OCI-LY3 (cell line): Measurements from ENCODE around the gene AKAP9.

Experiments
- H2AFZ ChIP-seq: fragments of 200-600, 300-600 bp; shearing (Covaris generic); 2 replicates; pipeline ENCODE4 v1.6.0; 2014; ENCODE audit warnings: antibody characterized with exemption, low read depth, low read length
- H3K27ac ChIP-seq: fragments of 200-600, 300-600 bp; sonication (generic); 2 replicates; pipeline ENCODE4 v1.5.1; 2014; ENCODE audit warnings: mild to moderate bottlenecking, low read length, moderate library complexity, mixed read lengths
- H3K27me3 ChIP-seq: fragments of 200-600, 300-600 bp; sonication (generic); 2 replicates; pipeline ENCODE4 v1.6.1; 2014; ENCODE audit warnings: low read depth, low read length, mixed read lengths
- H3K36me3 ChIP-seq: fragments of 200-600, 300-600 bp; sonication (generic); replicated peaks from 2 replicates; pipeline ENCODE3; 2014; ENCODE audit warnings: low read depth, low read length, mixed read lengths
- H3K4me1 ChIP-seq: fragments of 300-600, 200-600 bp; sonication (generic); 2 replicates; pipeline ENCODE4 v1.6.1; 2014; ENCODE audit warnings: low read length, mixed read lengths
- H3K4me2 ChIP-seq: fragments of 200-600, 300-600 bp; sonication (generic); 2 replicates; pipeline ENCODE4 v1.6.1; 2014; ENCODE audit warnings: low read length, mixed read lengths
- H3K4me3 ChIP-seq: fragments of 300-600, 200-600 bp; sonication (generic); 2 replicates; pipeline ENCODE4 v1.5.1; 2014; ENCODE audit warnings: antibody characterized with exemption, mild to moderate bottlenecking, low read length, moderate library complexity
- H3K79me2 ChIP-seq: fragments of 300-600, 200-600 bp; shearing (Covaris generic); 2 replicates; pipeline ENCODE4 v1.6.1; 2014; ENCODE audit warnings: mild to moderate bottlenecking, low read length, mixed read lengths
- H3K9ac ChIP-seq: fragments of 300-600, 200-600 bp; shearing (Covaris generic); 2 replicates; pipeline ENCODE4 v1.6.0; 2014; ENCODE audit warnings: mild to moderate bottlenecking, low read length, moderate library complexity
- H3K9me3 ChIP-seq: fragments of 200-600, 300-600 bp; shearing (Covaris generic); 2 replicates; pipeline ENCODE4 v1.6.1; 2014; ENCODE audit warnings: low read length, mixed read lengths; ENCODE audit not compliant: insufficient read depth
- H4K20me1 ChIP-seq: fragments of 200-600, 300-600 bp; sonication (generic); 2 replicates; pipeline ENCODE4 v1.6.1; 2016; ENCODE audit warnings: low read length, mixed read lengths; ENCODE audit not compliant: insufficient read depth
- CTCF ChIP-seq: fragments of 200-600, 300-600 bp; sonication (generic); IDR thresholded peaks from 2 replicates; pipeline ENCODE4 v1.5.1; 2014; ENCODE audit warnings: antibody characterized with exemption, low read length, low read depth
- EZH2phosphoT487 ChIP-seq: fragments of 200-600 bp; shearing (Covaris generic); IDR thresholded peaks from 2 replicates; pipeline ENCODE4 v1.6.1; 2018; ENCODE audit warnings: antibody characterized with exemption, mixed run types, low read depth

The AKAP9 gene

GRCh38 chr7:92133133-92133736 lies 192.6 kb downstream of the AKAP9 start:
- TF ChIP-seq EZH2phosphoT487, result no peak
- no peak for TF ChIP-seq CTCF
- H3K9ac ChIP-seq, result peak overlapping the region; percentile 96
- H3K9me3 ChIP-seq, result no peaks in the 10 kb centered on the region
- H3K79me2 ChIP-seq, result peaks cover 54% of the 10 kb centered on the region
- H3K36me3 ChIP-seq, result peaks cover 34% of the 10 kb centered on the region
- H3K4me1 ChIP-seq, result peaks cover 32% of the 10 kb centered on the region
- no peak overlapping the region for H2AFZ ChIP-seq
- peaks cover 39% of the 10 kb centered on the region for H4K20me1 ChIP-seq
- peak overlapping the region; percentile 90 for H3K4me3 ChIP-seq
- H3K27ac ChIP-seq, result peak overlapping the region; percentile 90
- H3K27me3 ChIP-seq, result no peaks in the 10 kb centered on the region
- peak overlapping the region; percentile 94 for H3K4me2 ChIP-seq

- Histone ChIP-seq H3K79me2 (peaks cover 54% of the 10 kb centered on the region), H3K4me3 (peak overlapping the region; percentile 90), H3K4me1 (peaks cover 32% of the 10 kb centered on the region), H3K27me3 (no peaks in the 10 kb centered on the region), H3K9me3 (no peaks in the 10 kb centered on the region), H3K27ac (peak overlapping the region; percentile 90), H3K36me3 (peaks cover 34% of the 10 kb centered on the region), H3K9ac (peak overlapping the region; percentile 96), H4K20me1 (peaks cover 39% of the 10 kb centered on the region), H2AFZ (peak overlapping the region; percentile 94; the same call in 1 of the 2 replicates), H3K4me2 (peak overlapping the region; percentile 94)
- TF ChIP-seq EZH2phosphoT487 (no peak), CTCF (peak; percentile 78)
Measured at GRCh38 chr7:92133737-92134270, 193.1 kb downstream of the AKAP9 start.

- peaks cover 39% of the 10 kb centered on the region for H4K20me1 ChIP-seq
- no peaks in the 10 kb centered on the region for H3K9me3 ChIP-seq
- H3K4me3 ChIP-seq, result peak within 1 kb of the TSS; percentile 90
- H3K79me2 ChIP-seq, result peaks cover 54% of the 10 kb centered on the region
- peak within 1 kb of the TSS; percentile 94 for H2AFZ ChIP-seq
- H3K27me3 ChIP-seq, result no peaks in the 10 kb centered on the region
- H3K27ac ChIP-seq, result peak within 1 kb of the TSS; percentile 90
- H3K36me3 ChIP-seq, result peaks cover 30% of the 10 kb centered on the region
- no peak for TF ChIP-seq CTCF
- TF ChIP-seq EZH2phosphoT487, result no peak
- peaks cover 32% of the 10 kb centered on the region for H3K4me1 ChIP-seq
- H3K9ac ChIP-seq, result peak within 1 kb of the TSS; percentile 96
- peak within 1 kb of the TSS; percentile 94 for H3K4me2 ChIP-seq
Measured at GRCh38 chr7:92134271-92135051, 193.8 kb downstream of the AKAP9 start, which contains the start of gene CYP51A1. TSS of gene CYP51A1 (minus strand) at chr7:92134477. CDS start at chr7:92134364, 113 bp downstream.
